OCI-LY1 (cell line): ENCODE results near the gene ZNF385D.

Experiments
- H2AFZ ChIP-seq: fragments of 200-600 bp; sonication (generic), shearing (Covaris generic); 2 replicates; pipeline ENCODE4 v1.6.0; 2014; ENCODE audit warnings: antibody characterized with exemption, mild to moderate bottlenecking, low read length
- H3F3A ChIP-seq: fragments of 200-600 bp; sonication (generic), shearing (Covaris generic); 2 replicates; pipeline ENCODE4 v1.6.0; 2014; ENCODE audit warnings: mild to moderate bottlenecking, antibody characterized with exemption, low read length, moderate library complexity; ENCODE audit not compliant: insufficient read depth
- H3K27ac ChIP-seq: fragments of 200-600 bp; sonication (generic); 2 replicates; pipeline ENCODE4 v1.5.1; 2014; ENCODE audit warnings: low read length, mixed run types, mild to moderate bottlenecking, low read depth; ENCODE audit not compliant: poor library complexity, severe bottlenecking
- H3K27me3 ChIP-seq: fragments of 200-600 bp; sonication (generic); 2 replicates; pipeline ENCODE4 v1.6.0; 2014; ENCODE audit warnings: antibody characterized with exemption, mild to moderate bottlenecking, low read length, moderate library complexity; ENCODE audit not compliant: insufficient read depth
- H3K36me3 ChIP-seq: fragments of 200-600 bp; sonication (generic); 2 replicates; pipeline ENCODE4 v1.6.1; 2014; ENCODE audit warnings: mild to moderate bottlenecking, antibody characterized with exemption, low read length, moderate library complexity, mixed read lengths; ENCODE audit not compliant: insufficient read depth
- H3K4me1 ChIP-seq: fragments of 200-600 bp; sonication (generic); 2 replicates; pipeline ENCODE4 v1.5.1; 2014; ENCODE audit warnings: mild to moderate bottlenecking, low read length, moderate library complexity; ENCODE audit not compliant: insufficient read depth, severe bottlenecking
- H3K4me2 ChIP-seq: fragments of 200-600 bp; sonication (generic), shearing (Covaris generic); 2 replicates; pipeline ENCODE4 v1.6.1; 2014; ENCODE audit warnings: low read length
- H3K4me3 ChIP-seq: fragments of 200-600 bp; sonication (generic); 2 replicates; pipeline ENCODE4 v1.5.1; 2014; ENCODE audit warnings: low read length, low read depth, mild to moderate bottlenecking, mixed read lengths; ENCODE audit not compliant: poor library complexity, severe bottlenecking
- H3K79me2 ChIP-seq: fragments of 200-600 bp; shearing (Covaris generic); 2 replicates; pipeline ENCODE4 v1.6.1; 2016; ENCODE audit warnings: mixed run types, low read length, mixed read lengths; ENCODE audit not compliant: insufficient read depth
- H3K9ac ChIP-seq: fragments of 200-600 bp; sonication (generic), shearing (Covaris generic); 2 replicates; pipeline ENCODE4 v1.6.1; 2014; ENCODE audit warnings: mild to moderate bottlenecking, low read length, mixed read lengths
- H3K9me2 ChIP-seq: fragments of 200-600 bp; sonication (generic), shearing (Covaris generic); 2 replicates; pipeline ENCODE4 v1.6.1; 2014; ENCODE audit warnings: low read depth, mild to moderate bottlenecking, low read length, mixed read lengths
- H3K9me3 ChIP-seq: fragments of 200-600 bp; shearing (Covaris generic); 2 replicates; pipeline ENCODE4 v1.6.1; 2014; ENCODE audit warnings: low read length, mixed read lengths
- H4K20me1 ChIP-seq: fragments of 200-600 bp; sonication (generic), shearing (Covaris generic); 2 replicates; pipeline ENCODE4 v1.6.0; 2016; ENCODE audit warnings: mild to moderate bottlenecking, low read length; ENCODE audit not compliant: insufficient read depth
- CTCF ChIP-seq: fragments of 200-600 bp; sonication (generic), shearing (Covaris generic); IDR thresholded peaks from 2 replicates; pipeline ENCODE4 v1.5.1; 2017; ENCODE audit warnings: mild to moderate bottlenecking, antibody characterized with exemption, low read length, moderate library complexity, mixed read lengths
- EZH2 ChIP-seq: fragments of 200-600 bp; sonication (generic), shearing (Covaris generic); IDR thresholded peaks from 2 replicates; pipeline ENCODE4 v1.8.0; 2017; ENCODE audit warnings: borderline replicate concordance, mixed run types, mild to moderate bottlenecking, antibody characterized with exemption, low read length, moderate library complexity, mixed read lengths

Gene ZNF385D

GRCh38 chr3:21441821-21442220, 309.2 kb downstream of the ZNF385D start:
- TF ChIP-seq CTCF (no peak), EZH2 (no peak)
- Histone ChIP-seq H3K9ac (no peak overlapping the region), H3F3A (no peaks in the 10 kb centered on the region), H4K20me1 (no peaks in the 10 kb centered on the region), H3K4me3 (no peak overlapping the region), H3K36me3 (no peaks in the 10 kb centered on the region), H3K9me2 (no peaks in the 10 kb centered on the region), H3K4me1 (no peaks in the 10 kb centered on the region), H3K79me2 (no peaks in the 10 kb centered on the region), H3K4me2 (no peak overlapping the region), H2AFZ (no peak overlapping the region), H3K9me3 (no peaks in the 10 kb centered on the region), H3K27ac (no peak overlapping the region), H3K27me3 (no peaks in the 10 kb centered on the region)

- Histone ChIP-seq H3K4me1 (no peaks in the 10 kb centered on the region), H3K4me3 (no peak overlapping the region), H3K27ac (no peak overlapping the region), H4K20me1 (no peaks in the 10 kb centered on the region), H3K9me3 (no peaks in the 10 kb centered on the region), H3K9ac (no peak overlapping the region), H3F3A (no peaks in the 10 kb centered on the region), H3K27me3 (no peaks in the 10 kb centered on the region), H3K79me2 (no peaks in the 10 kb centered on the region), H3K4me2 (no peak overlapping the region), H3K36me3 (no peaks in the 10 kb centered on the region), H3K9me2 (no peaks in the 10 kb centered on the region), H2AFZ (no peak overlapping the region)
- TF ChIP-seq CTCF: no peak
- TF ChIP-seq EZH2: no peak
Observed at GRCh38 chr3:21436835-21437234, 314.2 kb downstream of the ZNF385D start.

- TF ChIP-seq EZH2 (no peak), CTCF (no peak)
Observed at GRCh38 chr3:21435871-21436270, 315.1 kb downstream of the ZNF385D start.

More at GRCh38 chr3:21435871-21436270, 315.1 kb downstream of the ZNF385D start:
- no peaks in the 10 kb centered on the region for H3K27me3 ChIP-seq
- H3K27ac ChIP-seq: no peak overlapping the region
- no peaks in the 10 kb centered on the region for H3K4me1 ChIP-seq
- no peak overlapping the region for H2AFZ ChIP-seq
- H3K79me2 ChIP-seq: no peaks in the 10 kb centered on the region
- H3K9ac ChIP-seq: no peak overlapping the region
- no peaks in the 10 kb centered on the region for H3K36me3 ChIP-seq
- H3K9me3 ChIP-seq: no peaks in the 10 kb centered on the region
- H4K20me1 ChIP-seq: no peaks in the 10 kb centered on the region
- H3K4me2 ChIP-seq: no peak overlapping the region
- H3K4me3 ChIP-seq: no peak overlapping the region
- no peaks in the 10 kb centered on the region for H3K9me2 ChIP-seq
- no peaks in the 10 kb centered on the region for H3F3A ChIP-seq
